ENCODE data around the gene EFNA2. TPM values are rescaled to one million over a fixed set of nuclear protein-coding genes. Genes with fewer than 3 reads are reported as not detected.

Gene EFNA2
- polyA plus RNA-seq, 1 donor: 1.4 TPM

DNA sequence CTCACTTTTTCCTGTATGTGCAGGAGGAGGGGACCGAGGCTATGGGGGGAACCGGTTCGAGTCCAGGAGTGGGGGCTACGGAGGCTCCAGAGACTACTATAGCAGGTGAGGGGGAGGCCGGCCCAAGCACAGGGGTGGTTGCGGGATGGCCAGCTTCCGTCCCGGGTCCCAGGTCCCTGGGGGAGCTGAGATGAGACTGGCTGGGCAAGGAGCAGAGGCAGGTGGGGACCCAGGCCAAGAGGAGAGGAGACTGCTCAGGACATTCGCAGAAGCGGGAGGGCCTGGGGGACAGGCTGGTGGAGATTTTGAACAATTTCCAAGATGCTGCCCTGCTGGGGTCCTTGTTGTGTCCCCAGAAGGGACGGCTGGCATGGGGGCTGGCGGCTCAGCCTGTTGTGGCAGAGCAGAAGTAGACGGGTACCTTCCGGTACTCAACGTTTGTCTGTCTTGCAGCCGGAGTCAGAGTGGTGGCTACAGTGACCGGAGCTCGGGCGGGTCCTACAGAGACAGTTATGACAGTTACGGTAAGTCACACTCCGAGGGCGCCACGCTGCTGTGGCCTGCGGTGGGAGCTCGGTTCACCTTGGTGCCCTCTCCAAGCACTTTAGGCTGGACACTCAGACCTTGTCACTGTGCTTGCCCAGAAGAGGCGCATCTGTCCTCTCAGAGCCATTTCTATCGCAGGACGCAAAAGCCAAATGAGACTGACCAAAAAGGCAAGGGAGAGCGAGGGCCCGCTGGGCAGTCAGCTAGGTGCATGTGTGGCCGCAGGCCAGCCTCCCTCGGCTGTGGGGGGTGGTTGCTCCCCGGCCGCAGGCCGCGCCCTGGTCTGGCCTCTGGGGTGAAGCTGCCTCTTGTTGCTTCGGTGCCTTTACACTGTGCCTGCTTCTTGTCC, 13.9 kb upstream of the EFNA2 start:
- no peak for DNase-seq

DNA sequence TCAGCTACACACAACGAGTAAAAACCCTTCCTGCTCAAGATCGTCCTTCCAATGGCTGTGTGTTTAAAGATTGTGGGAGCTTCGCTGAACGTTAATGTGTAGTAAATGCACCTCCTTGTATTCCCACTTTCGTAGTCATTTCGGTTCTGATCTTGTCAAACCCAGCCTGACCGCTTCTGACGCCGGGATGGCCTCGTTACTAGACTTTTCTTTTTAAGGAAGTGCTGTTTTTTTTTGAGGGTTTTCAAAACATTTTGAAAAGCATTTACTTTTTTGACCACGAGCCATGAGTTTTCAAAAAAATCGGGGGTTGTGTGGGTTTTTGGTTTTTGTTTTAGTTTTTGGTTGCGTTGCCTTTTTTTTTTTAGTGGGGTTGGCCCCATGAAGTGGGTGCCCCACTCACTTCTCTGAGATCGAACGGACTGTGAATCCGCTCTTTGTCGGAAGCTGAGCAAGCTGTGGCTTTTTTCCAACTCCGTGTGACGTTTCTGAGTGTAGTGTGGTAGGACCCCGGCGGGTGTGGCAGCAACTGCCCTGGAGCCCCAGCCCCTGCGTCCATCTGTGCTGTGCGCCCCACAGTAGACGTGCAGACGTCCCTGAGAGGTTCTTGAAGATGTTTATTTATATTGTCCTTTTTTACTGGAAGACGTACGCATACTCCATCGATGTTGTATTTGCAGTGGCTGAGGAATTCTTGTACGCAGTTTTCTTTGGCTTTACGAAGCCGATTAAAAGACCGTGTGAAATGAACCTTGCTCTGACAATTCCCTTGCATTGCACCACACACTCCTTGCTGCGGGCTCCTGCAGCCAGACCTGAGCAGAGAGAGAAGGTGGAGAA, 13.0 kb upstream of the EFNA2 start:
- DNase-seq: no peak

DNA sequence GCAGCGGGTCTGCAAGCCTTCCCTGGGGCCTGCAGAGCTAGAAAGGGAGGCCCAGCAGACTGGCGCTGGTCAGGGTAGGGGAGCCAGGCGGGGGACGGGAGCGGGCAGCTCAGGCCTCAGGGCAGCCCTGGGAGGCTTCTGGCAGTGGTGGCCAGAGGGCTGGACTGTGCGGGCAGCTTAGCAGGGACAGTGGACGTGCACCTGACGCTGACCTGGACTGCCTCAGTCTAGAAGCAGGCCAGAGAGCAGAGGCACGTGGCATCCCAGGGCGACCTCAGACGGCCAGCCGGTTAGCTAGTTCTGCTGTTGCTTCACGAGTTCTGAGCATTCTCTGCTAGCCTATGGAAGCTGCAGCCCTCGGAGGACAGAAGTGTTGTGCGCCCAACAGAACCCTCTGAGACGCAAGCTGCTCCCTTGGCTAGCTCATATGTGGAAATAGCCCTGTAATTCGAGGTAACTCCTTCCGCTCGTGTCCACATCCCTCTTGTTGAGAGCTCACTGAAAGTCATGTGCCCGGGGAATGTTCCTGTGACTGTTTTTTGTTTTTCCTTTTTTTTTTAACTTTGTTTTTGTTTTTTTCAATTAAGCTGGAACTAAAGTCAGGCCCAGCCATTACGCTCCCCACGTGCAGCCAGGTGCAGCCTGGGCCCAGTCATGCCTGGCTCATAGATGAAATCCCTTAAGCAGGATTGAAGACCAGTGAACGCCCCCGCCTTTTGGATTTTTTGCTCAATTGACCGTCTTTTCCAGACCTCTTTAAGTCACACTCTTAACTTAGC, 12.2 kb upstream of the EFNA2 start:
- no peak for DNase-seq

DNA sequence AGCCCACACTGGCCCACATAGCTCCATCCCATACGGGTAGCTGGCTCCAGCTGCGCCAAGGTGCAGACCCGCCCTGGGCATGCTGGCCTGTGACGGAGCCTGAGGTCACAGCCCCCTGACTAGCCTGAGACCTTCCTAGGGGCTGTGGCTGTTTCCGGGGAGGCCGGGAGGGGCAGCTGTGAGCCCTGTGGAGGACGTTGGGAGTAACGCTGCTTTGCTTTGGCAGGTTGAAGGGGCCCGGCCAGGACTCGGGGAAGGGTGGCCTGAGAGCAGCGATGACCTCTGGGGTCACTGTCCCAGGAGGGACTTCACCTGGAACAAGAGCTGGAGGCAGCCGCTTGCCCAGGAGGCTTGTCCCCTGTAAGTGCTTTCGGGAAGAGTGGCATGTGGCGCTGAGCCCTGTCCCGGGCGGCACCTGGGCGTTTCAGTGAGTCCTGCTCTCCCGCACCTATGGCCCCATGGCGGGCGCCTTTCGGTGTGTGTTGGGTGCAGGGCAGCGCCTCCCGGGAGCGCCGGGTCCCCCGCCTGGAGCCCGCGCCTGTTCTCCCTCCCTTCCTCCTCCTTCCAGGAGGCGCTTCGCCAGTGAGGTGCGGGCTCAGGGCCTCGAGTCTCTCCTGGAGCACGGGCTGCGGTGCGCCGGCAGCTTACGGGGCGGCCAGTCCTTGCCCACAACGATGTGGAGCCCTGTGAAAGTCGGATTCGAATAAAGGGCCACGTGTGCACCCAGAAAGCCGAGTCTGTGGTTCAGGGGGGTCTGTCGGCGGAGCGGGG, 11.4 kb upstream of the EFNA2 start:
- DNase-seq: no peak

DNA sequence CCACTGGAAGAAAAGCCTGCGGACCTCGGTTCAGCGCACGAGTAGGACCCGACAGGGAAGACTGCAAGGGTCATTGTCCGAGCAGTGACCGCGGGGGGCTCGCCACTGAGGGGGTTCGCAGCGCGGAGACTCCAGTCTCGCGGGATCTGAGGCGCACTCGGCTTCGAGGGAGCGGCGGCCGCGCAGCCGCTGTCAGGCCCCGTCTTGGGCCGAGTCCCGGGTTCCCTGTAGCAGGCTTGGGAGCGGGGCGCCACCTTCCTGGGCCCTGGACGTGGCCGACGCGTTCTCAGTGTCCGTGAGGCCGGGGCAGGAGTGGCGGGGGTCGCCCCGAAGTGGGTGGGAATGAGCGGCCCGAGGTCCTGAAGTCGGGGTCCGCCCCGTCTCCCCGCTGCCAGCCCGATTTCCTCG, 10.8 kb upstream of the EFNA2 start:
- DNase-seq: no peak

DNA sequence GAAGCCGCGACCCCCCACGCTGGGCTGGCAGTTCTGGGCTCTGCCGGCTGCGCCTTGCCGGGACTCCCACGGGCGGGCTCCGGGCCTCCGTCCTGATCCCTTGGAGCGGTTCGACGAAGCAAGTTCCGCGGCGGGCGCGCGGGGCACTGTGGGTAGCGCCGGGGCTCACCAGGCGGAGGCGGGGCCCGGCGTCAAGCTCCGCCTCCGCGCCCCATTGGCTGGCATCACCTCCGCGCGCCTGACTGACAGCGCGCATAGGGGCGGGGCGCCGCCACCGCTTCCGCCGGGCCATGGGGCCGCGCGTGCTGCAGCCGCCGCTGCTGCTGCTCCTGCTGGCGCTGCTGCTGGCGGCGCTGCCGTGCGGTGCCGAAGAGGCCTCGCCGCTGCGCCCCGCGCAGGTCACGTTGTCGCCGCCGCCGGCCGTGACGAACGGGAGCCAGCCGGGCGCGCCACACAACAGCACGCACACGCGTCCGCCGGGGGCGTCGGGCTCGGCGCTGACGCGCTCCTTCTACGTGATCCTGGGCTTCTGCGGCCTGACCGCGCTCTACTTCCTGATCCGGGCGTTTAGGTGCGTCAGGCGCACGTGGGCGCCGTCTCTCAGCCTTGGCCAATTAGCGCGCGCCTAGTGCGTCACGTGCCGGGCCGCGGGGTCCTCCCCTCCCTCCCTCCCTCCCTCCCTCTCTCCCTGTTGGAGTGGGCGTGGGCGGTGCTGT, 10.3 kb upstream of the EFNA2 start, which contains the start of gene FAM174C:
Gene FAM174C (plus strand): TSS at position 271 of the 716 bp plus-strand sequence. CDS start 20 bp downstream, at position 291.
- DNase-seq: peak; percentile 92

DNA sequence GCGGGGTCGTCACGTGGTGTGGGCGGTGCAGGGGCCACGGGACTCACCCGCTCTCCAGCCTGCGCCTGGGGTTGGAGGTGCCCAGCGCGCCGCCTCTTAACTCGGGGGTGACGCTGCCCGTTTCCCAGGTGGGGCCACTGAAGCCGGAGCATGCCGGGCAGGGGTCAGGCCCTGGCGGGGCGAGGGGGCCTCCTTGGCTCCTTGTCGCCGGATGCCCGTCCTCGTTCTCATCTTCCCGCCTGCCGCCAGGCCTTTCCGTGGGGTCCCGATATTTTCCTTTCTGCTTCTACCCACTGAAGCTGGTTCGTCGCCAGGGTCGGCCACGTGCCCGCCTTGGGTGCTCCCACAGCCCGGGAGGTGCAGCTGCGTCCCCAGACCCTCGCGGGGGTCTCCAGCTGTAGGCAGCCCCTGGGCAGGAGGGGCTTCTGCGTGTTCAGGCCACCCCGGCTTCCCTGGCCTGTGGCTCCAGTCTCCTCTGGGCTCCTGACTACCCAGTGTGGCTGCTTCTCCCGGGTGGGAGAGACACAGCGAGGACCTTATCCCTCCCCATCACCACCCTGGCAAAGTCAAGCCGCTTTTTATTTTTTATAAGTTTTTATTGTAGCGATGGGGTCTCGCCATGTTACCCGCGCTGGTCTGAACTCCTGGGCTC, 9.6 kb upstream of the EFNA2 start:
- DNase-seq: no peak

DNA sequence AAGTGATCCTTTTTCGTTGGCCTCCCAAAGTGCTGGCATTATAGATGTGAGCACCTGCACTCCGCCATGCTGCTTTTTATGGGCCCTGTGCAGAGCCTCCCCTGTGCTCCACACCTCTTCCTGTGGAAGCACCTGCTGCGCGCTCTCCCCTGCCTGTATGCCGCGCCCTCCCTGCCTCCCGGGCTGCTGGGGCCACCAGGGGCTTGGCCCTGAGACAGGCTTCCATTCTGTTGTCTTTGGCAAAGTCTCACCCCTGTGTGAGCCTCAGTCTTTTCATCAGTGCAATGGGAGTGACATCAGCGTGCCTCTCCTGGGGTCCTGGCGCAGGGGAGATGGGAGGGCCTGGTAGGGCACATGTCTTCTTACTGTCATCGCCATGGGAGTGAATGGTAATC, 9.0 kb upstream of the EFNA2 start:
- no peak for DNase-seq

DNA sequence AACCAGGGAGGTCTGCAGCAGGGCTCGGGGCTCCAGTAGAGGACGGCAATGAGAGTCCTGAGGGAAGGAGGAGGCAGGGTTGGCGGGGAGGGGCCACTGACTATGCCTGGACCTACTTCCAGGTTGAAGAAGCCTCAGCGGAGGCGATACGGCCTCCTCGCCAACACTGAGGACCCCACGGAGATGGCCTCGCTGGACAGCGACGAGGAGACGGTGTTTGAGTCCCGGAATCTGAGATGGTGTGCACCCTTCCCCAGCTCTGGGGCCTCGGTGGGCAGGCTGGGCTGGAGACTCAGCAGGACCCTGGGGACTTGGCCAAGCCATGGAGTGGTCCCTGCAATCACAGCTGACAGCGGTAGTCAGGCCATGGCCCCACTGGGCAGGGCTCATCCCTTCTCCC, 8.6 kb upstream of the EFNA2 start:
- DNase-seq: no peak

DNA sequence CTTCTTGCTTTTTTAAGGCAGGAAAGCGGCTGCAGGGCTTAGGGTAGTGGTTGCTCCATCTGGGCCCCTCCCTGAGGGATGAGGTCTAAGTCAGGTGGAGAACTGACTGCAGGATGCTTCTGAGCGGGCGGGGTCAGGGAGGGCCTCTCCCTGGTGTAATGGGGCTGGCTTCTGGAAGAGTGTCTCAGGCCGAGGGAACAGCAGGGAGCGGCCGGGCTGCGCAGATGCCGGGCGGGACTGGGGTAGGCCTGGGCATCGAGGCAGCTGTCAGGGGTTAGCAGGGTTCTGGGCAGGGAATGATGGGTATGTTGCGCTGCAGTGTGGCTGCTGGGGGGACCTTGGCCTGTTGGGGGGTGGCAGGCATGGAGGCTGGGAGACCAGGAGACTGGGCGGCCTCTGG, 7.6 kb upstream of the EFNA2 start:
- no peak for DNase-seq

DNA sequence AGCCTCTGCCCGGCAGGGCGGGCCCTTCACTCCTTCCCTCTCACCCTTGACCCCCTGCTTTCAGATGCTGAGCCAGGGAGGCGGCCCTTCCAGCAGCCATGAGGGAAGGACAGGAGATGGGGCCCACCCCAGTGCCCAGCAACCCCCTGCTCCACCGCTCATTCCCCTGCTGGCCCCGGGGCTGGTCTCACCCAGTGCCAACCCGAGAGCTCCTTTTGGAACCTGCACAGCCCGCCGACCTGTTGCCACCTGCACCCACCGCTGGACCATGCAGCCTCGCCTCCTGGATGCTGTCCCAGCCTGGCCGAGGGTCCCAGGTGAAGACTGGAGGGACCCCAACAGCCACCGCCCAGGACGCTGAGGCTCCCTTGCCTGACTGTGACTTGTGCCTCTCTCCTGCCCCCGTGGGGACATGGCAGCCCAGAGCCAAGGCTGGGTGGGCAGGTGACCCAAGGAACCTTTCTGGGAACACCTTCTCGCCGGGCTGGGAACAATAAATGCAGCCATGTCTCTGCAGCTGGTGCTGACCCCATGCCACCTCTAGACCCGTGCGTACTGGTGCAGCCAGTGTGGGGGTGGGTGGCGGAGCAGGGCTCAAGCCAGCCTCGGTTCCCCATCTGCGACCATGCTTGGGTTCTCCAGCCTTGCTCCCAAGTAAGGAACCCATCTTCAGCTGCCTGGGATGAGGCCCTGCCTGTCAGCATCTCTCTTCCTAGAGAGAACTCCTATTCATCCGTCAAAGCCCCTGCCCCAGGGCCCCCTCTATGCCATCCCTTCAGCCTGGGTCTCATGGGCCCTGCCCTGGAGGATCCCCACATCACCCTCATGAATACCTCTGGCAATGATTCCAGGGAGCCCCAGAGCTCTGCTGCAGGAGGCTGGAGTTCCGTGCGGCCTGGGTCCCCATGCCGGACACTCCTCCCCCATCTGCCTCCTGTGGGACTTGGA, 6.7 kb upstream of the EFNA2 start:
- DNase-seq: no peak

DNA sequence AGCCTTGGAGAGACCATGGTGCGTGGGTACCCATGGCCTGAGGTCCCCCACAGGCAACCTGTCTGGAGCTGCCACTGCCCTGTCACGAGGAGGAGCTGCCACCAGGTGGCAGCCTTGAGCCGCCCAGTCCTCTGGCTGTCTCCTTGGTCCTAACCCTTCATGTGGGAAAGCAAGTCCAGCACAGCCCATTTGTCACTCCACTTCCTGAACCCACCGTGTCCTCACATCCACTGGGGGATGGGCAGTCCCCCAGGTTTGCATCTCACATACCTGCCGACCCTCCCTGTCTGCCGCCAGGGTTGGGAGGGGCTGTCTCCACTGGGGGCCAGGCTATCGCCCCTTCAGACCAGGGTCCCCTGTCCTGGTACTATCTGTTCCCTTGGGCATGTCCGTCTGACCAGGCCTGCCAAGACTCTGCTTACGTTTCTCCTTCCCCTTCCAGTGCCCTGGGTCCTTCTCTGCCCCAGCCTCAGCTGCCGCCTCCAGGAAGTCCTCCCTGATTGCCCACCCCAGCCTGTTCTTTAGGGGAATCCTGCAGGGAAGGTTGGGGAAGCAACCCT, 5.8 kb upstream of the EFNA2 start:
- peak; percentile 79 for DNase-seq

DNA sequence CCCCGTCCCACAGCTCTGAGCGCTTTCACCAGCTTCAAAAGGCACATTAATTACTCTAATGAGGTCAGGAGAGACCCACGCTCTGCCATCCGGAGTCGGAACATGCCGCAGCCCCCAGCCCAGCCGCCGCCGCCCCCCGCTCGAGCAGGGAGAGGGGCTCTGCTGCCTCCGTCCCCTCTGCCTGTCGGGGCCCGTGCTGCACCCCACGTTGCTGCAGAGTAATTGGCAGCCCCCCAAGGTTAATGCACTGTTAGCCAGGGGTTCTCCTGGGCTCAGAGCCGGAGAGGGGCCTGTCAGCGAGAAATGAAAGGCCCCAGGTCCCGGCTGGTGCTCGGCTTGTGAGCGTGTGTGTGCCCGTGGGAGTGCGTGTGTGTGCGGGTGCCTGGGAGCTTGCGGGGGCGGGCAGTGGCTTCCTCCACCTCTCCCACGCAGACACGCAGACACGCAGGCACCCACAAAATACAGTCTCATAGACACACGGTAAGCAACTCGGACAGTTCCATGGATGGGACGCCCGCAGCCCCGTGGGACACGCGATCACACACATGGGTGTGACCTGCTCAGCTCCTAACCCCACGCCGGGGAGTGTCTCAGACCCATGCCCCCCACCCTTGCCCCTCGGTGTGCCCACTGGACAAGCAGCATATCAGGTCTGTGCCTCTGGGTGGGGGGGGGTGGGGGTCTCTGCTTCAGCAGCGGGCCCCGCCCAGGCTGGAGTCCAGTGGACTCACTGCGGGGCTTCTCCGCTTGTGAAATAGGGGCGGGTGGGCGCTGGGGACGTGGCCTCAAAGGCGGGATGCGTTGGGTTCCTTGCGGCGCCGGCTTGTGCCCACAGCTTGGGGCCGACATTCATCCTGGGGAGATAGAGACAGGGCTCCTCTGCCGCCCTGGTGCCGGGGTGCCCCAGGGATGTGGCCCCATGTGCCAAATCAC, 4.8 kb upstream of the EFNA2 start:
- DNase-seq: no peak

DNA sequence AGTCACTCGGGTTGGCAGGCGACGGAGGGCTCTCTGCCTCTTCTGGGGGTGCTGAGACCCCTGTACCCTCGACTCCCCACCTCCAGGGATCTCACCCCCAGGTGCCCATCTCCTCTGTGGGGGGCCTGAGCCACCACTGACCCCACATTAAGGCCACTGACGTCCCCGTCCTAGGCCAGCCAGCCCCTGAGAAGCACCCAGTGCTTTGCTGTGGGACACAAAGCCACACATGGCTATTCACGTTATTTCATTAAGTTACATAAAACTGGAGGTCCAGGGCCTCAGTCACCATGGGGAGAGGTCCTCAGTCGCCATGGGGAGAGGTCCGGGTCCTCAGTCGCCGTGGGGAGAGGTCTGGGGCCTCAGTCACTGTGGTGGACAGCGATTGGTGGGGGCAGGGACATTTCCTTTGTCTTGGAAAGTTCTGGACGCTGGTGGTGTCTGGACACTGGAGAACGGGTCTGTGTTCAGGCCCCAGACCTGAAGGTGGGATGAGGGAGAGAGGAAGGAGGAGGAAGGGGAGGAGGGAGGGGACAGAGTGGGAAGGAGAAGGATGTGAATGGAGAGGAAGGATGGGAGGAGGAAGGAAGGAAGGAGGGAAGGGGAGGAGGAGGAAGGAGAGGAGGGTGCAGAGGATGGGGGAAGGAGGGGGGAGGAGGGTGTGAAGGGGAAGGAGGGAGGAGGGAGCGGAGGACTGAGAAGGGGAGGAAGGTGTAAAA, 3.9 kb upstream of the EFNA2 start:
- DNase-seq: no peak

DNA sequence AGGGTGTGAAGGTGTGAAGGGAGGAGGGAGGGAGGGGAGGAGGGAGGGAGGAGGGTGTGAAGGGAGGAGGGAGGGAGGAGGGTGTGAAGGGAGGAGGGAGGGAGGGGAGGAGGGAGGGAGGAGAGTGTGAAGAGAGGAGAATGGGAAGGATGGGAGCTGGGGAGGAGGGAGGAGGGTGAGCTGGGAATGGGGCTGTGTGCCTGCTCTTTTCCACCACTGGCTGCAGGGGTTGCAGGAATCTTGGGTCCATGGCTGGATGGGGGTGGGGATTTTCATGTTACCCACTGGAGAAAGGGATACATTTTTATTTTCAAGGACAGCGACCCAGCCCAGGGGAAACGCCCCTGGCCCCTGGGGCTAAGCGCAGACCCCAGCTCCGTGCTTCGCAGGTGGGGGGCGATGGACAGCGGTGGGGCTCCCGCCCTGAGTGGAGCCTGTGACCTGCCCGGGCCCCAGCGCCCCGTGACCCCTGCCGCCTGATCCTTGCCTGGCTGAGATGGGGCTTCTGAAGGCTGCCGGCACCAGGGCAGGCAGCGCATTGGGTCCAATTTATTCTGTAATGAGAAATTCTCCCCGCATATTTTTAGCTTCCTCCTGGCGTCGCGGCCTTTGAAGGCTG, 3.0 kb upstream of the EFNA2 start:
- no peak for DNase-seq

DNA sequence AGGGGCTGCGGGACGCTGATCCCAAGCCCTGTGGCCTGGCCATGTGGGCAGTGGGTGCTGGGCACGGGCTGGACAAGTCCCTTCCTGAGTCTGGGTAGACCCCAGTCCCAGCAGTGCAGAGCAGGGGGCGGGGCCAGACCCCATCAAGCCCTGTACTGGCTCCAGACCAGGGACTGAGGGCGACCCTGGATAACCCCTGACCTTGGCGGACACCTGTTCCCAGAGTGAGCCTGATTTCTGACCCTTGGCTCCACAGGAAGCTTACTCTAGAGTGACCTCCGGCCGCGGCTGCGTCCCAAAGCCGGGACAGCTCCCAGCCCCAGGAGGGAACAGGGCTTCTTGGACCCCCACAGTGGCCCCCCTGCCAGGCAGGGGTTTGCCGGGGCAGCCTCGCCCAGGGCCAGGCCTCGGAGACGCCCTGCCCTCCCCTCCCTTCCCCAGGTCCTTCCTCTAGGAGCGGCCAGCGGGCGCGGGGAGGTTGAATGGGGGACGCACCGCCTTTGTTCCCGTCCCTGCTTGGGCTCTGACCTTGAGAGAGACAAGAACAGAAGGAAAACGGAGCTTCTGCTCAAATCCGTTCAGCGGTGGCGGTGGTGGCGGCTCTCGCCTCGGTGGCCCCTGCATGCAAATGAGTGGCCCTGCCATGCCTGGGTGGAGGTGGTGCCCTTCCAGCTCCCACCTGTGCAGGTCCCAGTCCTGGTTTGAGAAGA, 2.3 kb upstream of the EFNA2 start:
- DNase-seq: no peak
